Ishikawa (cell line): ENCODE data around the gene MOB3B.

Experiments used
- CREB1 ChIP-seq: IDR thresholded peaks from 2 replicates; pipeline ENCODE4 v1.6.1; 2012; ENCODE audit warnings: low read depth
- FOXM1 ChIP-seq: IDR thresholded peaks from 2 replicates; pipeline ENCODE4 v1.6.1; 2012; ENCODE audit warnings: low read depth, borderline replicate concordance
- MAX ChIP-seq: IDR thresholded peaks from 2 replicates; pipeline ENCODE4 v1.6.1; 2012
- NFIC ChIP-seq: IDR thresholded peaks from 2 replicates; pipeline ENCODE4 v1.6.1; 2012
- REST ChIP-seq: IDR thresholded peaks from 2 replicates; pipeline ENCODE4 v1.6.1; 2012; ENCODE audit warnings: low read depth, mild to moderate bottlenecking
- TCF12 ChIP-seq: IDR thresholded peaks from 2 replicates; pipeline ENCODE4 v1.6.1; 2012; ENCODE audit warnings: low read depth

- TF ChIP-seq CREB1, result no peak
- no peak for TF ChIP-seq TCF12
- TF ChIP-seq NFIC, result no peak
- TF ChIP-seq FOXM1, result no peak
- TF ChIP-seq MAX, result no peak
- TF ChIP-seq REST, result no peak
These were observed 83.9 kb downstream of the MOB3B start for GRCh38 chr9:27445688-27446087.
